Thyroid gland (tissue), 4 donors: ENCODE measurements around the gene RDX.

ENCODE experiments used
- POLR2A ChIP-seq, 2 donors: fragments of 450-650 bp; IDR thresholded peaks; one replicate each; pipeline ENCODE4 v1.6.1; 2017; ENCODE audit warnings: antibody characterized with exemption in 2 of 2, mild to moderate bottlenecking in 2 of 2, moderate library complexity in 1 of 2
- TF ChIP-seq, protein P1 (sequence below), 6 experiments: fragments of 200-600 bp in 3 of 6; fragments of 450-650 bp in 3 of 6; sonication (generic) in 3 of 6; IDR thresholded peaks; one replicate each; pipeline ENCODE4 v1.5.1; 2016 to 2019; ENCODE audit warnings: antibody characterized with exemption in 6 of 6, mild to moderate bottlenecking in 2 of 6, inconsistent platforms in 1 of 6, moderate library complexity in 1 of 6

- no peak for TF ChIP-seq POLR2A (IDR thresholded peaks at IDR 0.05)
- TF ChIP-seq, protein P1, sequence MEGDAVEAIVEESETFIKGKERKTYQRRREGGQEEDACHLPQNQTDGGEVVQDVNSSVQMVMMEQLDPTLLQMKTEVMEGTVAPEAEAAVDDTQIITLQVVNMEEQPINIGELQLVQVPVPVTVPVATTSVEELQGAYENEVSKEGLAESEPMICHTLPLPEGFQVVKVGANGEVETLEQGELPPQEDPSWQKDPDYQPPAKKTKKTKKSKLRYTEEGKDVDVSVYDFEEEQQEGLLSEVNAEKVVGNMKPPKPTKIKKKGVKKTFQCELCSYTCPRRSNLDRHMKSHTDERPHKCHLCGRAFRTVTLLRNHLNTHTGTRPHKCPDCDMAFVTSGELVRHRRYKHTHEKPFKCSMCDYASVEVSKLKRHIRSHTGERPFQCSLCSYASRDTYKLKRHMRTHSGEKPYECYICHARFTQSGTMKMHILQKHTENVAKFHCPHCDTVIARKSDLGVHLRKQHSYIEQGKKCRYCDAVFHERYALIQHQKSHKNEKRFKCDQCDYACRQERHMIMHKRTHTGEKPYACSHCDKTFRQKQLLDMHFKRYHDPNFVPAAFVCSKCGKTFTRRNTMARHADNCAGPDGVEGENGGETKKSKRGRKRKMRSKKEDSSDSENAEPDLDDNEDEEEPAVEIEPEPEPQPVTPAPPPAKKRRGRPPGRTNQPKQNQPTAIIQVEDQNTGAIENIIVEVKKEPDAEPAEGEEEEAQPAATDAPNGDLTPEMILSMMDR (IDR thresholded peaks at IDR 0.05) = no peak
These were observed 34.4 kb downstream of the RDX start for GRCh38 chr11:110262072-110262403.
